ENCODE measurements around the gene CEP112.
"Not testable (repeated sequence)": the region's sequence is repeated elsewhere in the genome, so short reads cannot be mapped to it uniquely, and the experiment has no call there.

The CEP112 gene

DNA sequence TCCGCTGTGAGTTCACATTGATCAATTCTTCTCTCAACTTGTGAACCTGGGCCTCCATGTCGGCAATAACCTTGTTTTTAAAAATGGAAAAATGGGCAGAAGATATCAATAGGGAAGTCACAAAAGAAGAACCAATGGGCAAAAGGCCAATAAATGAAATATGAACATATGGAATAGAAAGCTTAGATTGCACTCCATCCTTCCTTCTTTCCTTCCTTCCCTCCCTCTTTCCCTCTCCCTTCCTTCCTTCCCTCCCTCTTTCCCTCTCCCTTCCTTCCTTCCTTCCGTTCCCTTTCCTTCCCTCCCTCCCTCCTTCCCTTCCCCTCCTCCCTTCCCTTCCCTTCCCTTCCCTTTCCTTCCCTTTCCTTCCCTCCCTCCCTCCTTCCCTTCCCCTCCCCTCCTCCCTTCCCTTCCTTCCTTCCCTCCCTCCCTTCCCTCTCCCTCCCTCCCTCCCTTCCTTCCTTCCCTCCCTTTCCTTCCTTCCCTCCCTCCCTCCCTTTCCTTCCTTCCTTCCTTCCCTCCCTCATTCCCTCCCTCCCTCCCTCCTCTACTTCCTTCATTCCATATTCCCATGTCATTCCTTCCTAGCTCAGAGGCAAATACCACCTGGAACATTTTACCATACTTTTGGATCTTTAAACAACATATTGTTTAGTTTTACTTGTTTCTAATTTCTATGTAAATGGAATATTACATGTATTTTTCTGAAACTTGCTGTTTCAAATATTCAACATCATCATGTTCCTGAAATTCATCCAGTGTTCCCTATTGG lies 339.8 kb downstream of the CEP112 start:
- no peak for FAIRE-seq

GRCh38 chr17:65850486-65850885 lies 341.4 kb downstream of the CEP112 start:
- FAIRE-seq (no peak), DNase-seq (ENCODE audit: insufficient read length, low spot score) (no peak)

More for the DNA sequence above, 339.8 kb downstream of the CEP112 start:
- no peak for DNase-seq (ENCODE audit: insufficient read length, low spot score)

GRCh38 chr17:65848751-65849150 lies 343.2 kb downstream of the CEP112 start:
- no peak for DNase-seq (ENCODE audit: insufficient read length, low spot score)
- no peak for FAIRE-seq

DNA sequence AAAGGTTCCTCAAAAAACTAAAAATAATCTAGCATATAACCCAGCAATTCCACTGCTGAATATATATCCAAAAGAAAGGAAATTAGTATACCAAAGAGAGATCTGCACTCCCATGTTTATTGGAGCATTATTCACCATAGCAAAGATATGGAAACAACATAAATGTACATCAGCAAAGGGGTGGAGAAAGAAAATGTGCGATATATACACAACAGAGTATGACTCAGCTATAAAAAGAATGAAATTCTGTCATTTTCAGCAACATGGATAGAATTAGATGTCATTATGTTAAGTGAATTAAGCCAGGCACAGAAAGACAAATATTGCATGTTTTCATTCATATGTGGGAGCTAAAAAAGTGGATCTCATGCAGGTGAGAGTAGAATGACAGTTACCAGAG lies 350.8 kb downstream of the CEP112 start:
- FAIRE-seq, result no peak
- DNase-seq (ENCODE audit: insufficient read length, low spot score), result no peak

- FAIRE-seq; DNase-seq (ENCODE audit: insufficient read length, low spot score): not testable (repeated sequence)
These were observed 354.7 kb downstream of the CEP112 start for GRCh38 chr17:65837232-65837631.

- no peak for FAIRE-seq
- no peak for DNase-seq (ENCODE audit: insufficient read length, low spot score)
These were observed 358.7 kb downstream of the CEP112 start for GRCh38 chr17:65833214-65833613.

DNA sequence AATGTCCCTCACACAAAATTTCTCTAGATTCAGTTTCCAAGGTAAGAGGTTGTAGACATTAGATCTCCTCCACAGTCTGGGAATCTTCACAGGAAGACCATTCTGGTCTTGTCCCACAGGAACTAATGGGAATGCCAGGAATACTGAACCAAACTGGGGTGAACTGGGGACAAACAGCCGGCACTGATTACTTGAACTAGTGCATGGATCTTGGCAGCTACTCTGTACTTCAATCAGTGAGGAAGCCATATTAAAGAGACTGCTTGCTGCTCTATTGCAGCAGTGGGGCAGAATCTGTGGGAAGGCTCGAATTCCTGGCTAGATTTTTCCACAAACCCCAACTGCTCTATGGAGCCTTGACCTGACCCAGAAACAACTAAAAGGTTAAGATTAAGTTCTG lies 361.6 kb downstream of the CEP112 start:
- no peak for FAIRE-seq

DNA sequence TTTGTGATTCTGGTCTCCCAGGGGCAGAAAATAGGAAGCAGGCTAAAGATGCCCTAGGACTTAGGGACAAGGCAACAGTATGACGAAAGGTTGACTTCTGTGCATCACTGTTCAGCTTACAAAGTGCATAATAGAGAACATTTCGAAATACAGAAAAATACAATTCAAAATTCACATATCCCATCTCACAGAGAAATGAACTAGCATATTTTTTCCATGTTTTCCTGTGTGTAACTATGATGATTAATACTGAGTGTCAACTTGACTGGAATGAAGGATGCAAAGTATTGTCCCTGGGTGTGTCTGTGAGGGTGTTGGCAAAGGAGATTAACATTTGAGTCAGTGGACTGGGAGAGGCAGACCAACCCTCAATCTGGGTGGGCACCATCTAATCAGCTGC lies 365.4 kb downstream of the CEP112 start:
- not testable (repeated sequence) for DNase-seq (ENCODE audit: insufficient read length, low spot score); FAIRE-seq

More for the DNA sequence above, 361.6 kb downstream of the CEP112 start:
- DNase-seq (ENCODE audit: insufficient read length, low spot score), result no peak

- FAIRE-seq, result no peak
- no peak for DNase-seq (ENCODE audit: insufficient read length, low spot score)
These were observed 367.0 kb downstream of the CEP112 start for GRCh38 chr17:65824901-65825300.

GRCh38 chr17:65823713-65824112 lies 368.2 kb downstream of the CEP112 start:
- FAIRE-seq, result no peak

GRCh38 chr17:65820811-65821210 lies 371.1 kb downstream of the CEP112 start:
- no peak for DNase-seq (ENCODE audit: insufficient read length, low spot score)
- FAIRE-seq, result no peak

More at GRCh38 chr17:65823713-65824112, 368.2 kb downstream of the CEP112 start:
- DNase-seq (ENCODE audit: insufficient read length, low spot score), result no peak

GRCh38 chr17:65820306-65820705 lies 371.6 kb downstream of the CEP112 start:
- no peak for DNase-seq (ENCODE audit: insufficient read length, low spot score)
- no peak for FAIRE-seq

DNA sequence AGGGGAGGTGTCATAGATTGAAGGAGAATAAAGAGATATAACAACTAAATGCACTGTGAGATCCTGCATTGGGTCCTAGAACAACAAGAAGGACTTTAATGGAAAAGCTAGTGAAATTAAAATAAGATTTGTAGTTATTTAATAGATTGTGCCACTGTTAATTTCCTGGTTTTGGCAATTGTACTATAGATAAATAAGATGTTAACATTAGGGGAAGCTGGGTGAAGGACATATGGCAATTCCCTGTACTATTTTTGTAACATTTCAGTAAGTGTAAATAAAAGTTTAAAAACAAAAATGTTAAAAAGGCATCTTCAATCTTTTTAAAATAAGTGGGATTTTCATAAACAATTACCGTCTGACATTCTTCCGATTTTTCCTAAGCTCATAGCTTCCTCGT lies 372.1 kb downstream of the CEP112 start:
- FAIRE-seq, result no peak
- DNase-seq (ENCODE audit: insufficient read length, low spot score), result no peak

GRCh38 chr17:65817951-65818350 lies 374.0 kb downstream of the CEP112 start:
- no peak for DNase-seq (ENCODE audit: insufficient read length, low spot score)
- FAIRE-seq, result peak; percentile 64

DNA sequence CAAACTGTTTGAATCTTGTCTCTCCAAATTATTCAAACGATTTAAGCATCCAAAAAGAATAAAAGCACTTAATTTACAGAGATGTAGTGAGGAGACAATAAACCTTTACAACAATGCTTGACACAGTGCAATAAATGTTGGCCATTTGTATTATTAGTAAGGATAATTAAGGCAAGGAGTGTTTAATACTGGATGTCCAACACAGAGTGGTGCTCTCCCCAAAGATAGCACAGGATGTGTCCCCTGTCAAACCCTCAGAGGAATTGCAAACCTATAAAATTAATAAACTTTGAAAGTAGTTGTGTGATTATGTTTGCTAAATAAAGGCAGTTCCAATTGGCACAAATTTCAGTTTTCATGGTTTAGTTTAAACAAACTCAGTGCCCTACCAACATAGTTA lies 377.5 kb downstream of the CEP112 start:
- FAIRE-seq (no peak), DNase-seq (ENCODE audit: insufficient read length, low spot score) (no peak)

- FAIRE-seq, result no peak
These were observed 378.6 kb downstream of the CEP112 start for GRCh38 chr17:65813306-65813705.

DNA sequence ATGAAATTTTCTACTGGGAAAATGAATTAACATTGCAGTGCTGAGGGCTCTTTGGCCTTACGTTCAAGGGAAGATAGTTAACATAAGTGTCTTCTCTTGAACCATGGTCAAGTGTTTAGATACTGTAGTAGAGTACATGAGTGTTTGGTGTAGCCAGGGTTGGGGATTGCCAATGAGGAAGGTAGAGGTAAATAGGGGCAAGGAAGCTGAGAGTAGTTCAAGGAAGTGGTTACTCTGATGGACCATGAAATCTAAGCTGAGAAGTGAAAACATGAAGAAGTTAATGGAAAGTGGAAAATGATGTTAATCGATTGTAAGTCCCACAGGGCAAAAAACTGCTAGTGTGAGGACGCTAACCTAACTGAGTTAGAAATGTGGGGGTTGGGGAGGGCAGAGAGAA lies 380.9 kb downstream of the CEP112 start:
- no peak for FAIRE-seq

More at GRCh38 chr17:65813306-65813705, 378.6 kb downstream of the CEP112 start:
- DNase-seq (ENCODE audit: insufficient read length, low spot score), result no peak

GRCh38 chr17:65809366-65809765 lies 382.6 kb downstream of the CEP112 start:
- DNase-seq (ENCODE audit: insufficient read length, low spot score), result no peak
- no peak for FAIRE-seq

More for the DNA sequence above, 380.9 kb downstream of the CEP112 start:
- no peak for DNase-seq (ENCODE audit: insufficient read length, low spot score)

DNA sequence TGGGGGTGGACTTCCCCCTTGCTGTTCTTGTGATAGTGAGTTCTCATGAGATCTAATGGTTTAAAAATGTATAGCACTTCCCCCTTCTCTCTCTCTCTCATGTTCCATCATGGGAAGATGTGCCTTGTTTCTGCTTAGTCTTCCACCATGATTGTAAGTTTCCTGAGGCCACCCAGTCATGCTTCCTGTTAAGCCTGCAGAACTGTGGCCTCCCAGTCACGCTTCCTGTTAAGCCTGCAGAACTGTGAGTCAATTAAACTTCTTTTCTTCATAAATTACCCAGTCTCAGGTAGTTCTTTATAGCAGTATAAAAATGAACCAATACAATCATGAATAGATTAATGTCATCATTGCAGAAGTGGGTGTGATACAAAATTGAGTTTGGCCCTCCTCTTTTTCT lies 383.4 kb downstream of the CEP112 start:
- FAIRE-seq; DNase-seq (ENCODE audit: insufficient read length, low spot score): not testable (repeated sequence)

DNA sequence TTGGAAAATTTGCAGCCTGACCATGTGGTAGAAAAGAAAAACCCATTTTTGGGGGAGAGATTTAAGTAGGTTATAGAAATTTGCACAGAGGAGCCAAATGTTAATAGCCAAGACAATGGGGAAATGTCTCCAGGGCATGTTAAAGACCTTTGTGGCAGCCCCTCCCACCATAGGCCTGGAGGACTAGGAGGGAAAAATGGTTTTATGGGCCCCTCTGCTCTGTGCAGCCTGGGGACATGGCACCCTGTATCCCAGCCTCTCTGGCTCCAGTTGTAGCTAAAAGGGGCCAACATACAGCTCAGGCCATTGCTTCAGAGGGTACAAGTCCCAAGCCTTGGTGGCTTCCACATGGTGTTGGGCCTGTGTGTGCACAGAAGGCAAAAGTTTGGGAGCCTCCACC lies 384.6 kb downstream of the CEP112 start:
- no peak for FAIRE-seq

DNA sequence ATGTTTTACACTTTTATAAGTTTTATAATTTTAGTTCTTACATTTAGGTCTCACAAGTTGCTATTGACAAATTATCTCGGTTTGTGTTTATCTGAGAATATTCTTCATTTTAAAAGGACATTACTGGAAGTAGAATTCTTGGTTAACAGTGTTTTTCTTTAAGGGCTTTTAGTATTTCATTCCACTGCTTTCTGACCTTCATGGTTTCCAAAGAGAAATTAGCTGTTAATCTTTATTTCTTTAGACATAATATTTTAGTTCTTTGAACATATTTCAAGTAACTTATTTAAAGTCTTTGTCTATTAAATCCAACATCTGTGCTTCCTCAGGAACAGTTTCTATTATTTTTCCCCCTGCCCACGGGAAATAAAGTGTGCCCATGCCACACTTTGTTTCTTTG lies 390.4 kb downstream of the CEP112 start:
- DNase-seq (ENCODE audit: insufficient read length, low spot score) (no peak), FAIRE-seq (no peak)

More for the DNA sequence above, 384.6 kb downstream of the CEP112 start:
- DNase-seq (ENCODE audit: insufficient read length, low spot score), result no peak

DNA sequence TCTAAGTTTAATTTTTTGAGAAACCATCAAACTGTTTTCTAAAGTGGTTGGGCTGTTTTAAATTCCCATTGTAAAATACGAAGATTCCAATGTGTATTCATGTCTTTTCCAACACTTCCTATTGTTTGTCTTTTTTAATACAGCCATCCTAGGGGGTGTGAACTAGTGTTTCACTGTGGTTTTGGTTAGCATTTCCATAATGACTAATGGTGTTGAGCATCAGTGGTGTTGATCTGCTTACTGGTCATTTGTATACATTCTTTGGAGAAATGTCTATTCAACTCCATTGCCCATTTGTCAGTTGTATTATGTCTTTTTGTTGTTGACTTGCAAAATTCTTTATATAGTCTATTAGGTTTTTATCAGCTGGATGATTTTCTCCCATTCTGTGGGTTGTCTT lies 391.3 kb downstream of the CEP112 start:
- peak; percentile 4 for FAIRE-seq
- DNase-seq (ENCODE audit: insufficient read length, low spot score), result no peak

Data from HTR-8/SVneo (cell line).